Epithelial cell of prostate (primary cell): ENCODE results near the gene PLGRKT.
A peak's percentile ranks its signal among the peaks of the same experiment; 100 is the strongest.
"Not testable (repeated sequence)": the region's sequence is repeated elsewhere in the genome, so short reads cannot be mapped to it uniquely, and the experiment has no call there.

ENCODE experiments used
- DNase-seq: peaks from one replicate; pipeline ENCODE4 v3.0.0-alpha.2; 2011; ENCODE audit warnings: low read depth, low spot score
- H3K27ac ChIP-seq: fragments of 450-650 bp; 2 replicates; pipeline ENCODE4 v1.5.1; 2017; ENCODE audit warnings: mild to moderate bottlenecking

PLGRKT gene

GRCh38 chr9:5437254-5438216 is at the start of gene PLGRKT:
Gene PLGRKT (minus strand): TSS chr9:5437925. CDS start chr9:5431977, 5,948 bp downstream.
- peak within 1 kb of the TSS; percentile 97 for H3K27ac ChIP-seq
- peak; percentile 41 for DNase-seq

- no peak overlapping the region for H3K27ac ChIP-seq
- DNase-seq = no peak
Measured at GRCh38 chr9:5486988-5487387, 49.3 kb upstream of the PLGRKT start.

- DNase-seq = no peak
- H3K27ac ChIP-seq = no peak overlapping the region
Measured at GRCh38 chr9:5485378-5486085, 47.8 kb upstream of the PLGRKT start.

- no peak overlapping the region for H3K27ac ChIP-seq
- DNase-seq = no peak
Measured at GRCh38 chr9:5483306-5483705, 45.6 kb upstream of the PLGRKT start.

GRCh38 chr9:5482194-5482593 is 44.5 kb upstream of the PLGRKT start:
- no peak overlapping the region for H3K27ac ChIP-seq
- DNase-seq = no peak

GRCh38 chr9:5481322-5482040 is 43.8 kb upstream of the PLGRKT start:
- H3K27ac ChIP-seq = no peak overlapping the region
- no peak for DNase-seq

GRCh38 chr9:5480919-5481318 is 43.2 kb upstream of the PLGRKT start:
- DNase-seq = no peak
- H3K27ac ChIP-seq = no peak overlapping the region

GRCh38 chr9:5479994-5480694 is 42.4 kb upstream of the PLGRKT start:
- no peak overlapping the region for H3K27ac ChIP-seq
- DNase-seq = no peak

- DNase-seq = no peak
Measured at GRCh38 chr9:5478206-5478605, 40.5 kb upstream of the PLGRKT start.

GRCh38 chr9:5475611-5476010 is 37.9 kb upstream of the PLGRKT start:
- DNase-seq, H3K27ac ChIP-seq: not testable (repeated sequence)

More at GRCh38 chr9:5478206-5478605, 40.5 kb upstream of the PLGRKT start:
- no peak overlapping the region for H3K27ac ChIP-seq

- H3K27ac ChIP-seq = no peak overlapping the region
- no peak for DNase-seq
Measured at GRCh38 chr9:5470816-5471215, 33.1 kb upstream of the PLGRKT start.

- DNase-seq = no peak
- no peak overlapping the region for H3K27ac ChIP-seq
Measured at GRCh38 chr9:5470122-5470521, 32.4 kb upstream of the PLGRKT start.

- no peak overlapping the region for H3K27ac ChIP-seq
- no peak for DNase-seq
Measured at GRCh38 chr9:5468850-5469249, 31.1 kb upstream of the PLGRKT start.

GRCh38 chr9:5466766-5467165 is 29.0 kb upstream of the PLGRKT start:
- no peak for DNase-seq
- H3K27ac ChIP-seq = peak overlapping the region; percentile 35

GRCh38 chr9:5466005-5466404 is 28.3 kb upstream of the PLGRKT start:
- no peak overlapping the region for H3K27ac ChIP-seq

GRCh38 chr9:5464831-5465330 is 27.2 kb upstream of the PLGRKT start:
- not testable (repeated sequence) for DNase-seq, H3K27ac ChIP-seq

More at GRCh38 chr9:5466005-5466404, 28.3 kb upstream of the PLGRKT start:
- no peak for DNase-seq

- H3K27ac ChIP-seq = no peak overlapping the region
- DNase-seq = no peak
Measured at GRCh38 chr9:5460157-5460556, 22.4 kb upstream of the PLGRKT start.

- H3K27ac ChIP-seq = no peak overlapping the region
- DNase-seq = no peak
Measured at GRCh38 chr9:5459289-5459829, 21.6 kb upstream of the PLGRKT start.

- peak; percentile 57 for DNase-seq
- peak overlapping the region; percentile 91 for H3K27ac ChIP-seq
Measured at GRCh38 chr9:5455181-5455580, 17.5 kb upstream of the PLGRKT start.
